Right atrium auricular region (tissue), 2 donors: Measurements from ENCODE around the gene XCR1. TPM values are rescaled to one million over a fixed set of nuclear protein-coding genes. Genes with fewer than 3 reads are reported as not detected.

ENCODE experiments used
- DNase-seq: peaks from one replicate; pipeline ENCODE4 v3.0.0-alpha.2; 2019; ENCODE audit warnings: low spot score
- H3K27ac ChIP-seq, 2 donors: fragments of 200-600 bp; sonication (generic); 1 replicate in 1 of 2; 2 replicates in 1 of 2; pipeline ENCODE4 v1.5.1; 2016 to 2019
- H3K27me3 ChIP-seq, 2 donors: fragments of 200-600 bp; sonication (generic); one replicate each; pipeline versions ENCODE4 v1.5.1 to v1.6.0; 2017 to 2019
- H3K36me3 ChIP-seq: fragments of 200-600 bp; sonication (generic); one replicate; pipeline ENCODE4 v1.5.1; 2016
- H3K4me1 ChIP-seq, 2 donors: fragments of 200-600 bp; sonication (generic); one replicate each; pipeline versions ENCODE4 v1.5.1 to v1.6.0; 2017 to 2019
- H3K4me3 ChIP-seq, 2 donors: fragments of 200-600 bp; sonication (generic); 1 replicate in 1 of 2; 2 replicates in 1 of 2; pipeline ENCODE4 v1.5.1; 2017 to 2019; ENCODE audit warnings: mild to moderate bottlenecking in 1 of 2, moderate library complexity in 1 of 2
- H3K9me3 ChIP-seq, 2 donors: fragments of 200-600 bp; sonication (generic); one replicate each; pipeline ENCODE4 v1.5.1; 2019
- total RNA-seq, 2 donors: library from RNA; depleted of rRNA; stranded (reverse); fragments of >200 nt; gene quantifications; one replicate each; pipeline ENCODE4 v1.1.0, GENCODE V29; 2016
- TF ChIP-seq, protein P1 (sequence below), 2 donors: fragments of 200-600 bp; sonication (generic); IDR thresholded peaks; one replicate each; pipeline ENCODE4 v1.5.1; 2019; ENCODE audit warnings: antibody characterized with exemption in 2 of 2

Gene XCR1
- total RNA-seq, 2 donors from 2014 or later = not detected

GRCh38 chr3:45990181-45990580 lies 37.1 kb downstream of the XCR1 start:
- no peak for DNase-seq
- TF ChIP-seq, protein P1, sequence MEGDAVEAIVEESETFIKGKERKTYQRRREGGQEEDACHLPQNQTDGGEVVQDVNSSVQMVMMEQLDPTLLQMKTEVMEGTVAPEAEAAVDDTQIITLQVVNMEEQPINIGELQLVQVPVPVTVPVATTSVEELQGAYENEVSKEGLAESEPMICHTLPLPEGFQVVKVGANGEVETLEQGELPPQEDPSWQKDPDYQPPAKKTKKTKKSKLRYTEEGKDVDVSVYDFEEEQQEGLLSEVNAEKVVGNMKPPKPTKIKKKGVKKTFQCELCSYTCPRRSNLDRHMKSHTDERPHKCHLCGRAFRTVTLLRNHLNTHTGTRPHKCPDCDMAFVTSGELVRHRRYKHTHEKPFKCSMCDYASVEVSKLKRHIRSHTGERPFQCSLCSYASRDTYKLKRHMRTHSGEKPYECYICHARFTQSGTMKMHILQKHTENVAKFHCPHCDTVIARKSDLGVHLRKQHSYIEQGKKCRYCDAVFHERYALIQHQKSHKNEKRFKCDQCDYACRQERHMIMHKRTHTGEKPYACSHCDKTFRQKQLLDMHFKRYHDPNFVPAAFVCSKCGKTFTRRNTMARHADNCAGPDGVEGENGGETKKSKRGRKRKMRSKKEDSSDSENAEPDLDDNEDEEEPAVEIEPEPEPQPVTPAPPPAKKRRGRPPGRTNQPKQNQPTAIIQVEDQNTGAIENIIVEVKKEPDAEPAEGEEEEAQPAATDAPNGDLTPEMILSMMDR (IDR thresholded peaks at IDR 0.05) = no peak
- no peak overlapping the region for H3K4me3 ChIP-seq
- H3K9me3 ChIP-seq = no peaks in the 10 kb centered on the region
- peak overlapping the region; percentile 98 for H3K27ac ChIP-seq
- H3K4me1 ChIP-seq = peaks cover 0 to 98% of the 10 kb centered on the region in 2 donors
- no peaks in the 10 kb centered on the region for H3K27me3 ChIP-seq
- H3K36me3 ChIP-seq = no peaks in the 10 kb centered on the region

DNA sequence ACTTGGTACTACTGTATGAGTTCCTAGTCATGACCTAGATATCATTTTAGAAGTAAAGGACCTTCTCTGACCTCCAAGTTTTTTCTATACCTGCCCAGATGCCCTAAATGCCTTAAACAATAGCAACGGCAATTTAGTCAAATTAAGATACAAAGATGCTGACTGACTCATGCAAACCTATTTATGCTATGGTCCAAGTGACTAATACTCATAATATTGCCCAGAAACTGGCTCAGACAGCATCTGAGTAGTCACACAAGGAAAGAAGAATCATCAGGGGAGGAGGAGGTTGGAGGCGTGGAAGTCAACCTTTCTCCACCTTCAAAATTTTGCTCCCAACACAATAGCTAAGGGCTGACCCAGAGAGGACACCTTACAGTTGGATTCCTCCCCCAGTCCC lies 38.5 kb downstream of the XCR1 start:
- H3K36me3 ChIP-seq = peaks cover 11% of the 10 kb centered on the region
- peaks cover 0 to 100% of the 10 kb centered on the region in 2 donors for H3K4me1 ChIP-seq
- peak overlapping the region; percentile 98 for H3K27ac ChIP-seq
- H3K4me3 ChIP-seq = no peak overlapping the region
- no peaks in the 10 kb centered on the region for H3K27me3 ChIP-seq
- no peak for DNase-seq
- no peaks in the 10 kb centered on the region for H3K9me3 ChIP-seq
- TF ChIP-seq, protein P1 (IDR thresholded peaks at IDR 0.05) = no peak

DNA sequence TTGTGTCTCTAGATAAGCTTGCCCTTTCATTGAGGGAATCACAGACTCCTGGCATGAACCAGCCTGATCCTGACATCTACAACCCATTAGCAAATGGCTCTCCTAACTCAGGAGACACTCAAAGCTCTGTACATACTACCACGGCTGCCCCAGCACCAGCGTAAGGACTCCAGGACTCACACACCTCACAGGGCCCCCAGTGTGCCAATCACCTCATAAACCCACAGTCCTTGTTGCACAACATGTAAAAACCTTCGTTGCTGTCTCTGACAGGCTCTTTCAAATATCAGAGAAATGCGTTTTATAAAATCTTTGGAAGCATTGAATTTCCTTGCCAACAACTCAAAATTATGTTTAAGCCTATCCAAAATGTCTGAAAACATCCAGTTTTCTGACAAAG lies 38.9 kb downstream of the XCR1 start:
- no peaks in the 10 kb centered on the region for H3K27me3 ChIP-seq
- DNase-seq = no peak
- peak overlapping the region; percentile 98 for H3K27ac ChIP-seq
- no peaks in the 10 kb centered on the region for H3K9me3 ChIP-seq
- H3K36me3 ChIP-seq = peaks cover 15% of the 10 kb centered on the region
- peaks cover 0 to 100% of the 10 kb centered on the region in 2 donors for H3K4me1 ChIP-seq
- no peak overlapping the region for H3K4me3 ChIP-seq
- TF ChIP-seq, protein P1 (IDR thresholded peaks at IDR 0.05) = no peak

- Histone ChIP-seq H3K27ac (peak overlapping the region; percentile 98), H3K27me3 (no peaks in the 10 kb centered on the region), H3K4me1 (peaks cover 0 to 100% of the 10 kb centered on the region in 2 donors), H3K4me3 (no peak overlapping the region), H3K36me3 (peaks cover 23% of the 10 kb centered on the region), H3K9me3 (no peaks in the 10 kb centered on the region)
- TF ChIP-seq, protein P1 (IDR thresholded peaks at IDR 0.05) = no peak
- DNase-seq = peak; percentile 78
Measured at GRCh38 chr3:45987368-45988291, 39.7 kb downstream of the XCR1 start.

GRCh38 chr3:45986303-45986982 lies 40.8 kb downstream of the XCR1 start:
- H3K27ac ChIP-seq = peak overlapping the region; percentile 98
- no peak for DNase-seq
- no peaks in the 10 kb centered on the region for H3K9me3 ChIP-seq
- TF ChIP-seq, protein P1 (IDR thresholded peaks at IDR 0.05) = no peak
- H3K4me1 ChIP-seq = peaks cover 0 to 91% of the 10 kb centered on the region in 2 donors
- peaks cover 34% of the 10 kb centered on the region for H3K36me3 ChIP-seq
- H3K27me3 ChIP-seq = no peaks in the 10 kb centered on the region
- H3K4me3 ChIP-seq = no peak overlapping the region
